Right renal pelvis (tissue), 4 donors: ENCODE data around the gene PLA2G2E. TPM values are rescaled to one million over a fixed set of nuclear protein-coding genes. Genes with fewer than 3 reads are reported as not detected.
A peak's percentile ranks its signal among the peaks of the same experiment; 100 is the strongest.
"Not testable (repeated sequence)": the region's sequence is repeated elsewhere in the genome, so short reads cannot be mapped to it uniquely, and the experiment has no call there.

Experiments
- DNase-seq, 4 donors: peaks; one replicate each; pipeline ENCODE4 v3.0.0-alpha.2; 2013; ENCODE audit warnings: low read depth in 4 of 4, low spot score in 3 of 4, missing footprints in 1 of 4
- polyA plus RNA-seq, 4 donors: library from polyadenylated mRNA; unstranded; fragments of 120-200 nt; gene quantifications; one replicate each; pipeline ENCODE4 v1.2.1, GENCODE V29; 2013; ENCODE audit not compliant: insufficient read length in 4 of 4

PLA2G2E gene
- polyA plus RNA-seq, 4 donors, result not detected

DNA sequence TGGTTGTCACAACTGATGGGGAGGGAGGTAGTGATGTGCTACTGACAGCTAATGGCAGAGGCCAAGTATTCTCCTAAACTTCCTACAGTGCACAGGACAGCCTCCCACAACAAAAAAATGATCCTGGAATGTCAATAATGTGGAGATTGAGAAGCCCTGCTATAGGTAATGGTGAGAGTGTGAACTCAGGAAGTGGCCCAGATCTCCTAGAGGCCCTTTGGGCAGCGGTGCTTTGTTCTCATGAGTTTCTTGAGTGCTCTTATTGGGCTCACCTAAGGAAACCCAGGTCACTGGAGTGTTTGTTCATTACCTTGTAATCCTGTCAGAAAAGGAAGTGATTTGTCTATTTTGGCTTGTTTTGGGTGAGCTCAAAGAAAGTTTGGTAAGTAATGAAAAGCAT, 35.3 kb downstream of the PLA2G2E start:
- no peak for DNase-seq

DNA sequence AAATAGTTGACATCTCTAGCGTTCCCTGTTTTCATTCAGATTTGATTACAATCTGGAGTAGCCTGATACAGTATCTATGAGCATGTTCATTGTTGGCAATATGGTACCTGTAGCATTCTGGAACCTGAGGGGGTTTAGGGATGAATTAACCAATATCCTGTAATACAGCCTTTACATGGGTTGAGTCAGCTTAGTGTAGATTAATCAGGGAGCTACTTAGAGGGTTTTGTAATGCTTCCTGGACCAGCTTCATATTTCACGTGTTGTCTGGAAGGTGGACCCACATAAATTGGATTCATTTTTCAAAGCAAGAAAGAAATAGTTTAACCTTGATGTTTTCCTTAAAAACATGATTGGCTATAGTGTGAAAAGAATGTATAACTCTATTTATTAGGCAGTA, 37.6 kb downstream of the PLA2G2E start:
- DNase-seq, result no peak

DNA sequence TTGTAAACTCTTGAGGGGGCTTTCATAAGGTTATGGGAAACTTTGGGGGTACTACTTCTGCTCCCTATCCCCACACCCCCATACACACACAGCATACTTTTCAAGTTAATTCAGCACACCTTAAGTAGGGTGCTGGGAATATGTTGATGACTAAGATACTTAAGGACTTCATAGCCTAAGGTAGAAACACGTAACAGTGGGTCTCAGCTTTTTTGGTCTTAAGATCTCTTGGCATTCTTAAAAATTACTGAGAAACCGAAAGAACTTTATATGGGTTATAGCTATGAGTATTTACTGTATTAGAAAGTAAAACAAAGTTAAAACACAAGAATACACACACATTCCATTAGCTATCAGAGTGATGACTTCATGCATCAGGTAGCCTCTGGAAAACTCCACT, 39.1 kb downstream of the PLA2G2E start:
- no peak for DNase-seq

DNA sequence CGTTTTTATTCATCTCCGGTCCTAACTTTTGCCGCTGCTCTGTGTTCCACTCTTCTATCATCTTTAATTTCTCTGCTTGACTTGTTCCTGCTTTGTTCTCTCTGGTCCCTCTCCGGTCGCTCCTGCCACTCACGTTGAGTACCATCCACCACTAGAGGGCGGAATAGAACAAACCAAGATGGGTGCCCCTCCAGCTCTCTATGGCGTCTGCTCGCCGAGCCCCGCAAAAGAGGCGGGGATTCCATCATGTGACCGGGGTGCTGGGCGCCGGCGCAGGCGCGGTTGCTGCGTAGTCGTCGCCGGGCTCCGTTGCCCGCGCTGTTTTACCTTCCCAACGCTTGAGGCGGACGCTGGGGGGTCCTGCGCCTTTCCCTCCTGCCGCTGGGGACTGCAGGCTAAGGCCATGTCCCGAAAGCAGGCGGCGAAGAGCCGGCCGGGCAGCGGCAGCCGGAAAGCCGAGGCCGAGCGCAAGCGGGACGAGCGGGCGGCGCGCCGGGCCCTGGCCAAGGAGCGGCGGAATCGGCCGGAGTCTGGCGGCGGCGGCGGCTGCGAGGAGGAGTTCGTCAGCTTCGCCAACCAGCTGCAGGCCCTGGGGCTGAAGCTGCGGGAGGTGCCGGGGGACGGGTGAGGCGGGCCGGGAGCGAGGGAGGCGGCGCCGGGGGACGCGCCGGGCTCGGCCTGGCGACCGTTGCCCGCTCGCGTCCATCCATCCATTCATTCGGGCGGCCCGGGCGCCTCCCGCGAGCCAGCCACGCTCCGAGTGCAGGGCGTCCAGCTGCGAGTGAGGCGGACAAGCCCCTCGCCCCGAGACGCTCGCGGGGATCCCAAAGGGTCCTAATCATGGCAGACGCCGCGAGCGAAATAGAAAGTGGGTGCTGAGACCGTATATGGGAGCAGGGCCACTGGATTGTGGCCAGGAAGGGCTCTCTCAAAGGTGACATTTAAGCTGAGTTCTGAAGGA, 41.0 kb downstream of the PLA2G2E start, which contains the start of gene OTUD3:
OTUD3 (plus strand) TSS at position 285 of the 961 bp plus-strand sequence; CDS start at position 404, 119 bp downstream.
- peak; percentile 99 for DNase-seq

DNA sequence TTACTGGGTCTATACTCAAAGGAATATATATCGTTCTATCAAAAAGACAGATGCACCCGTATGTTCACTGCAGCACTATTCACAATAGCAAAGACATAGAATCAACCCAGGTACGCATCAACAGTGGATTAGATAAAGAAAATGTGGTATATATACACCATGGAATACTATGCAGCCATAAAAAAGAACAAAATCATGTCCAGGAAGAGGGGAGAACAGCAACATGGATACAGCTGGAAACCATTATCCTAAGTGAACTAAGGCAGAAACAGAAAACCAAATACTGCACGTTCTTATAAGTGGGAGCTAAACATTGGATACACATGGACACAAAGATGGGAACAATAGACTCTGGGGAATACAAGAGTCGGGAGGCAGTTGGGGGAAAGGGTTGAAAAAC, 42.6 kb downstream of the PLA2G2E start:
- not testable (repeated sequence) for DNase-seq

DNA sequence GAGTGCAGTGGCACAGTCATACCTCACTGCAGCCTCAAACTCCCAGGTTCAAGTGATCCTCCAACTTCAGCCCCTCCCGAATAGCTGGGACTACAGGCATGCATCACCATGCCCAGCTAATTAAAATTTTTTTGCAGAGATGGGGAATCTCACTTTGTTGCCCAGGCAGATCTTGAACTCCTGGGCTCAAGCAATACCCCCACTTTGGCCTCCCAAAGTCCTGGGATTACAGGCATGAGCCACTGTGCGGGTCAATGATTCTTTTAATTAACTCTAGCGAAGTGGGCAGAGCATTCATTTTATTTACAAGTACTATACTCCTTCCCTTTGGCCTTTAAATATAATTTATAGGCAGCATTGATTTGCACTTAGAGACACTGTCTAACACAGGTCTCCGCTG, 43.8 kb downstream of the PLA2G2E start:
- no peak for DNase-seq

DNA sequence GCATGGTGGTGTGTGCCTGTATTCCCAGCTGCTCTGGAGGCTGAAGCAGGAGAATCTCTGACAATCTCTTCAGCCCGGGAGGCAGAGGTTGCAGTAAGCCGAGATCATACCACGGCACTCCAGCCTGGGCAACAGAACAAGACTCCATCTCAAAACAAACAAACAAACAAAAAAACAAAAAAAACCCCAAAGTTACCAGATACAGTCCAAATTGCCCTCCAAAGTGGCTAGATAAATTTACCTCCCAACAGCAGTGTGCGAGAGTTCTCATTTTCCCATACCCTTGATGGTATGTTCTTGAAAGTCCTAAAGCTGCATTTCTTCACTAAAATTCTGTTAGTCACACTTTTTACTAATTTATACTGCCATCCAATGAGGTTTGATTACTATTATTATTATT, 44.2 kb downstream of the PLA2G2E start:
- no peak for DNase-seq

DNA sequence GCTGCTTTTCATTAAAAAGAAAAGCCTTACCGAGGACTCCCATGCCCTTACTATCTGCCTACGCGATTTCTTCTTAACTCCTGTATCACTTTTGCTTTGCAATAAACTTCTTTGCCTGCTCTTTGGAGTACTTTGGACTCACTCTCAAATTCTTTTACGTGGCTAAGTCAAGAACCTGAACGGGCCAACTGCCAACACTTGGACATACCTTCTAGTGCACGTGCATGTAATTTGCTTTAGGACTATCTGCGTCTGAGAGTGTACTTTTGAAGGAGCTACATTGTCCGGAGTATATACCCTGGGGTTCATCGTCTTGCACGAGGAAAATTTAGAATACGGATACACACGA, 44.8 kb downstream of the PLA2G2E start:
- DNase-seq, result no peak

DNA sequence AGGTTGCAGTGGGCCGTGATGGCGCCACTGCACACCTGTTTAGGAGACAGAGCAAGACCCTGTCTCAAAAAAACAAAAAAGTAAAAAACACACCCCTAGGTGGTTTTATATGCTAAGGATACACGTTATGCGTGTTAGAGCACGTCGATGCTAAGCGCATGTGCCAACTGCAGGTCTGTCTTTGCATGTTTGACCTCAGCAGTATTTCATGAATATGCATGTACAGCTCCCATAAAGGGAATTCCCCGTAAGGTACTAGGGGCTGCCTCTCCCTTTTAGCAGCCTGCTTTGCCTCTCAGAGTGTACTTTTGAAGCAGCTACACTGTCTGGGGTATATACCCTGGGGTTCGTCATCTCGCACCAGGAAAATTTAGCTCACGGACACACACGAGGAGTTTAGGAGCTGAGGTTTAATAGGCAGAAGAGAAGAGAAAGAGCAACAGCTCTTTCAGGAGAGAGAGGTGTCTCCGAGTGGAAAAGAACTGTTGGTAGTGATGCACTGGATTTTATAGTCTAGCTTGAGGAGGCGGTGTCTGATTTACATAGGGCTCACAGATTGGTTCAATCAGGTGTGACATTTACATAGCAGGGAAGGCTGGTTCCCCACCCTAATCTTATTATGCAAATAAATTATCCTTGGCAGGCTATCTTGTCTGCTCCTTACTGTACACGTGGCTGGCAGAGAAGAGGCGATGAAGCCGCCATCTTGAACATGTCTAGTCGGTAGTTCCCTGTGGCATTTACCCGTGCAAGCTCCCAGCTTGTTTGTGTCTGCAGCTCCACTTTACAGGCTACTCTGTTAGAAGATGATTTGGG, 45.4 kb downstream of the PLA2G2E start:
- no peak for DNase-seq

DNA sequence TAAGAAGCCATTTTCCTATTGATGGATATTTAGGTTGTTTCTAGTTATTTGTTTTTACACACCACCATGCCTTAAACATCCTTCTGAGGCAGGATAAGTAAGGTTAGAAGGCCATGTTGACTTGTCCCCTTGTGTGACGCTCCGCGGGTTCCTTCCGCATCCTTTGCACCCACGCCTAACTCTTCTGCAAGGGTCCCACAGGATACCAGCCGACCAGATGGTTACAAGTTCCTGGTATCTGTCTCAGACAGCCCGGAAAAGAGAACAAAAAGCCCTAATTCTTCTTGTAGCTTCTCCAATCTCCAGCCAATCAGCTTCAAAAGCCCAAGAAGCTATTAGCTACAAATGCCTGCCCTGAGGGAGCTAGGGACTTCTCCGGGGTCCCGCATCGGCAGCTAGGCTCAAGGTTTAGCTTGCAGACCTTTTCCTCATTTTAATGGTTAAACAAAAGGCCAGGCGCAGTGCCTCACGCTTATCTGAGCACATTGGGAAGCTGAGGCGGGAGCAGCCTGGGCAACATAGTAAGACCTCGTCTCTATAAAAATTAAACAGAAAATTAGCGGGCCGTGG, 46.2 kb downstream of the PLA2G2E start:
- no peak for DNase-seq

DNA sequence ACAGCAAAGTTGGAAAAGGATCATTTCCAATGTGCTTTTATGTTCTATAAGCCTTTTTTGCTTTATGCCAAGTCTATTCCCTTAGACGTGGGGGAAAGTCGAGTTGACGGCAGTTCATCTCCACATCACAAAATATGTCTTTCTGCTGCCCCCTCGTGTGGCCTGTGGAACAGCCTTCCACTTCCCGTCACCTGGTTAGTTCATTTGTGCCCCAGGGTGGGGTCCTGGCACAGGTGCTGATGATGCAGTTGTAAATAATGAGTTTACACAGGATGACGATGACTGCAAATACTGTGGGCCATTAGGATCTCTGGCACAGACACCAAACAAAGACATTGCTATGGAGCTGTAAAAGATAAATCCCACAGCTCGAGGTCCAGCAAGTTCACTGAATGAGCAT, 51.2 kb downstream of the PLA2G2E start:
- DNase-seq, result no peak

Other genes with a start within 250 kb of the PLA2G2E start
- gene TMCO4, start 123.7 kb downstream of the PLA2G2E start, polyA plus RNA-seq, result 10 to 100 TPM; 15.5 to 21.7 (median 19.2) TPM
- under 1 TPM in 3 of 4 donors, not detected in 1; 0.33 to 0.37 (median 0.34) TPM for gene RNF186, start 108.3 kb downstream of the PLA2G2E start, polyA plus RNA-seq
- gene OTUD3, start 41.2 kb downstream of the PLA2G2E start, polyA plus RNA-seq, result 10 to 100 TPM; 16.3 to 22.3 (median 18.1) TPM
- under 1 TPM in 1 of 4 donors, not detected in 3; 0.27 TPM for gene PLA2G2A, start 56.0 kb upstream of the PLA2G2E start, polyA plus RNA-seq
- not detected for gene PLA2G5, start 146.6 kb upstream of the PLA2G2E start, polyA plus RNA-seq
- under 1 TPM in 1 of 4 donors, not detected in 3; 0.06 TPM for gene PLA2G2D, start 195.9 kb upstream of the PLA2G2E start, polyA plus RNA-seq
- 1 to 10 TPM in 1 of 4 donors, under 1 TPM in 2, not detected in 1; 0.08 to 1.1 (median 0.80) TPM for gene PLA2G2F, start 215.7 kb upstream of the PLA2G2E start, polyA plus RNA-seq